Caki2 (cell line): ENCODE measurements around the gene RALGDS. TPM values are rescaled to one million over a fixed set of nuclear protein-coding genes. Genes with fewer than 3 reads are reported as not detected.
"Not testable (repeated sequence)": the region's sequence is repeated elsewhere in the genome, so short reads cannot be mapped to it uniquely, and the experiment has no call there.

ENCODE experiments used
- DNase-seq: peaks from one replicate; pipeline ENCODE4 v3.0.0-alpha.2; 2015; ENCODE audit warnings: low read depth
- in situ Hi-C: cut with HindIII; loops from 2 replicates; pipeline ENCODE4 v1.10.0; 2016; ENCODE audit warnings: low sequenced_read_pairs, low pct_unique_long_range_greater_than_20kb, mixed read lengths
- total RNA-seq: library from RNA; depleted of rRNA; stranded (reverse); fragments of >200 nt; shearing (Covaris generic); gene quantifications from 2 replicates; pipeline ENCODE4 v1.2.3, GENCODE V29; 2014; ENCODE audit warnings: low replicate concordance

Gene RALGDS
- total RNA-seq, 1 experiment from 2014 or later = 18.6 TPM

DNA sequence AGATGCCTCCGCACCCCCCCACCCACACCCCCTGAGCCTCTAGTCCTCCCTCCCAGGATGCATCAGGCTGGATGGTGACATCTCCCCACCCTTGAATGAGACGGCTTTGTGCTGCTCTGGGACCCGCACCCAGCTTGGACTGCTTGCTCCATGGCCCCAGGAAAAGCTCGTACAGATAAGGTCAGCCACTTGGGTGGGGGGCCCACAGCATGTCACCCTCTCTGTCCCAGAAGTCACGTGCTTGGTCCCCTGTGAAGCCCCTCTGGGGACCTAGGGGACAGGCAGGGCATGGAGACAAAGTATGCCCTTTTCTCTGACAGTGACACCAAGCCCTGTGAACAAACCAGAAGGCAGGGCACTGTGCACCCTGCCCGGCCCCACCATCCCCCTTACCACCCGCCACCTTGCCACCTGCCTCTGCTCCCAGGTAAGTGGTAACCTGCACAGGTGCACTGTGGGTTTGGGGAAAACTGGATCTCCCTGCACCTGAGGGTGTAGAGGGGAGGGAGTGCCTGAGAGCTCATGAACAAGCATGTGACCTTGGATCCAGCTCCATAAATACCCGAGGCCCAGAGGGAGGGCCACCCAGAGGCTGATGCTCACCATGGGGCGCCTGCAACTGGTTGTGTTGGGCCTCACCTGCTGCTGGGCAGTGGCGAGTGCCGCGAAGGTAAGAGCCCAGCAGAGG is 38.9 kb downstream of the RALGDS start:
- DNase-seq, in situ Hi-C loops: not testable (repeated sequence)

DNA sequence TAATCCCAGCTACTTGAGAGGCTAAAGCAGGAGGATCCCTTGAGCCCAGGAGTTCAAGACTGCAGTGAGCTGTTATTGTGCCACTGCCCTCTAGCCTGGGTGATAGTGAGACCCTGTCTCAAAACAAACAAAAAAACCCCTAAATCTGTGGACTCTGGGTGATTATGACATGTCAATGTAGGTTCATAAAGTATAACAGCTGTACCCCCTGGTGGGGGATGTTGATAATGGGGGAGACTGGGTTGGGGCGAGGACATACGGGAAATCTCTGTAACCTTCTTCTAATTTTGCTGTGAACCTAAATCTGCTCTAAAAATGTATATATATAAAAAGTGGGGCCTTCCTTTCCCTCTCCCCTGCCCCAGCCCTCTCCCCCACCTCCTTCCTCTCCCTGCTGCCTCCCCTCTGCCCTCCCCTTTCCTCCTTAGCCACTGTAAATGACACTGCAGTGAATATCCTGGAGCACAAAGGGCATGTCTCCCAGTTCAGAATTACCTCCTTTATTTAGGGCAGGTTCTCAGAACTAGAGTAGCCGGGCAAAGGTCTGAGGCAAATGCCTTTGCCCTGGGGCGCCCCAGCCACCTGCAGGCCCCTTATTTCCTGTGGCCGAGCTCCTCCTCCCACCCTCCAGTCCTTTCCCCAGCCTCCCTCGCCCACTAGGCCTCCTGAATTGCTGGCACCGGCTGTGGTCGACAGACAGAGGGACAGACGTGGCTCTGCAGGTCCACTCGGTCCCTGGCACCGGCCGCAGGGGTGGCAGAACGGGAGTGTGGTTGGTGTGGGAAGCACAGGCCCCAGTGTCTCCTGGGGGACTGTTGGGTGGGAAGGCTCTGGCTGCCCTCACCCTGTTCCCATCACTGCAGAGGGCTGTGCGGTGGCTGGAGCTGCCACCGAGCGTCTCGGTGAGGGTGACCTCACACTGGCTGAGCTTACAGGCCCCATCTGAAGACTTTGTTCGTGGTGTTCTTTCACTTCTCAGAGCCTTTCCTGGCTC is 40.0 kb downstream of the RALGDS start:
- in situ Hi-C loops, DNase-seq: not testable (repeated sequence)

DNA sequence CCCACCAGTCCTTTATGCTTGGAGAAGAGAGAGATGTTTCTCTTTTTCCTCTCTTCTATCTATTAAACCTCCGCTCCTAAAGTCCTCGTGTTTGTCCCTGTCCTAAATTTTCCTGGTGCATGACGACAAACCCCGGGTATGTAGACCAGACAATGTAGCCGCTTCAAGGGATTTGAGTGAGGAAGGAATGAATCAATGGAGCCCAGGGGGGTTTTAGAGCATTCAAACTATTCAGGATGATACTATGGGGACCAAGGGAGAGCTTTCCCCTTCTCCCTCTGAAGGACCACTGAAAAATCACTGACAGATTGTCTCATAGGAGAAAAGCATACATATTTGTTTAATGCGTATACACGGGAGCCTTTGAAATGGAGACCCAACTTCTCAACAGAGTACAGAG is 40.9 kb downstream of the RALGDS start:
- DNase-seq = no peak
- in situ Hi-C loops = no loop called here

DNA sequence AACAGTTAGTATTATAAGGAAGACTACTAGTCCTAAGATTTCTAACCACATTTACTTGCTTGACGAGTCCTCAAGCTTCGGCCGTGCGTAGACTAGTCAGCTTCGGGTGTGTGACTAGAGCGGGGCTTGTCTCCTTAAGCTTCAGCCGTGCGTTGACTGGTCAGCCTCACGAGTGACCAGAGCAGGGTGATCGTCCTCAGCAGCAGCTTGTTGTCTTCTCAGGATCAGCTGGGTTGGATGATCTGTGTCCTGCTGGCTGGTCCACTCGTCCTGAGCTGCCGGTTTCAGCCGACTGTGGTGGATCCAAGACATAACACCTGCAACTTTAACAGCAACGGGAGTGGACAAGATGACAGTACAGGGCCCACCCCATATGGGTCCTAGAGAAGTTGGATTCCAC is 42.6 kb downstream of the RALGDS start:
- DNase-seq = no peak
- in situ Hi-C loops = no loop called here

GRCh38 chr9:133076691-133077090 is 44.3 kb downstream of the RALGDS start:
- no peak for DNase-seq
- in situ Hi-C loops = no loop called here

GRCh38 chr9:133075925-133076630 is 45.0 kb downstream of the RALGDS start:
- in situ Hi-C loops = no loop called here
- DNase-seq = peak; percentile 25

DNA sequence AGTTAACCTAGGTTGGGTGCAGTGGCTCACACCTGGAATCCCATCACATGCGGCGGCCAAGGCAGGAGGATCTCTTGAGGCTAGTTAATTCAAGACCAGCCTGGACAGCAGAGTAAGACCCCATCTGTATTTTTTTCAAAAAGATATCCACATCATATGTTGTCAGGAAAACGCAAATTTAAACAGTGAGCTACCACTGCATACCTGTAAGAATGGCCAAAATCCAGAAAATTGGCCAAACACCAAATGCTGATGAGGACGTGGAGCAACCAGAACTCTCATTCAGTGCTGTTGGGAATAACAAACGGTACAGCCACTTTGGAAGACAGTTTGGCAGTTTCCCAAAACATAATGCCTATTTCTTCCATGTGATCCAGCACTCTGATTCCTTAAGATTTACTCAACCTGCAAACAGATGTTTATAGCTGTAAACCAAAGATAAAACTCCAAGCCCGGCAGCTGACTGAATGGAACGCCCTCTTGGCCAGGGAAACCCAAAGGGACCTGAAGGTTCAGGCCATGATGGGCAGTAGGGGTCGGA is 46.9 kb downstream of the RALGDS start:
- no peak for DNase-seq
- in situ Hi-C loops = no loop called here

- no peak for DNase-seq
- in situ Hi-C loops = no loop called here
These were observed 47.7 kb downstream of the RALGDS start for GRCh38 chr9:133073086-133074014.

GRCh38 chr9:133072210-133072609 is 48.8 kb downstream of the RALGDS start:
- in situ Hi-C loops, DNase-seq: not testable (repeated sequence)

DNA sequence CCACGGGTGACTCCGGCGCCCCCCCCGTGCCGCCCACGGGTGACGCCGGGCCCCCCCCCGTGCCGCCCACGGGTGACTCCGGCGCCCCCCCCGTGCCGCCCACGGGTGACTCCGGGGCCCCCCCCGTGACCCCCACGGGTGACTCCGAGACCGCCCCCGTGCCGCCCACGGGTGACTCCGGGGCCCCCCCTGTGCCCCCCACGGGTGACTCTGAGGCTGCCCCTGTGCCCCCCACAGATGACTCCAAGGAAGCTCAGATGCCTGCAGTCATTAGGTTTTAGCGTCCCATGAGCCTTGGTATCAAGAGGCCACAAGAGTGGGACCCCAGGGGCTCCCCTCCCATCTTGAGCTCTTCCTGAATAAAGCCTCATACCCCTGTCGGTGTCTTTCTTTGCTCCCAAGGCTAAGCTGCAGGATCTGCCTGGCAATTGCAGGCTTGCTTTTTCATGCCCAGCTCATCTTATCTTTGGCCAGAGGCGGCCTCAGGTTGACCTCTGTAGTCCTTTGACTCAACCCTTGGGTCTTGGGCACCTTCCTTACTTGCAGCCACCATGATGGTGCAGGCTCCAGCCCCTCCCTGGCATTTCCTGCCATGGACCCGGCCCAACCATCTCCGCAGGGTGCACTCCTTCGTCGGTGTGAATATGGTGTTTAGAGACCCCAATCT is 49.4 kb downstream of the RALGDS start:
- in situ Hi-C loops = no loop called here
- no peak for DNase-seq

GRCh38 chr9:133070985-133071384 is 50.1 kb downstream of the RALGDS start:
- in situ Hi-C loops, DNase-seq: not testable (repeated sequence)

GRCh38 chr9:133070500-133070961 is 50.5 kb downstream of the RALGDS start:
- DNase-seq, in situ Hi-C loops: not testable (repeated sequence)

DNA sequence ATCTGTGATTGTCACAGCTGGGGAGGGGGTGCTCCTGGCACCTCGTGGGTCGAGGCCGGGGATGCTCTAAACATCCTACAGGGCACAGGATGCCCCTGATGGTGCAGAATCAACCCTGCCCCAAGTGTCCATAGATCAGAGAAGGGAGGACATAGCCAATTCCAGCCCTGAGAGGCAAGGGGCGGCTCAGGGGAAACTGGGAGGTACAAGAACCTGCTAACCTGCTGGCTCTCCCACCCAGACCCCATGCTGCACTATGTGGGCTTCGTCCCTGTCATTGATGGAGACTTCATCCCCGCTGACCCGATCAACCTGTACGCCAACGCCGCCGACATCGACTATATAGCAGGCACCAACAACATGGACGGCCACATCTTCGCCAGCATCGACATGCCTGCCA is 52.6 kb downstream of the RALGDS start:
- DNase-seq, in situ Hi-C loops: not testable (repeated sequence)

GRCh38 chr9:133067813-133068212 is 53.2 kb downstream of the RALGDS start:
- no peak for DNase-seq
- in situ Hi-C loops = no loop called here

DNA sequence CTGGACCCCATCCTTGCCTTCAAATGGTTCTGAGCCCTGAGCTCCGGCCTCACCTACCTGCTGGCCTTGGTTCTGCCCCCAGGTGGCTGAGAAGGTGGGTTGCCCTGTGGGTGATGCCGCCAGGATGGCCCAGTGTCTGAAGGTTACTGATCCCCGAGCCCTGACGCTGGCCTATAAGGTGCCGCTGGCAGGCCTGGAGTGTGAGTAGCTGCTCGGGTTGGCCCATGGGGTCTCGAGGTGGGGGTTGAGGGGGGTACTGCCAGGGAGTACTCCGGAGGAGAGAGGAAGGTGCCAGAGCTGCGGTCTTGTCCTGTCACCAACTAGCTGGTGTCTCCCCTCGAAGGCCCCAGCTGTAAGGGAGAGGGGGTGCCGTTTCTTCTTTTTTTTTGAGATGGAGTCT is 54.0 kb downstream of the RALGDS start:
- no peak for DNase-seq
- in situ Hi-C loops = no loop called here

DNA sequence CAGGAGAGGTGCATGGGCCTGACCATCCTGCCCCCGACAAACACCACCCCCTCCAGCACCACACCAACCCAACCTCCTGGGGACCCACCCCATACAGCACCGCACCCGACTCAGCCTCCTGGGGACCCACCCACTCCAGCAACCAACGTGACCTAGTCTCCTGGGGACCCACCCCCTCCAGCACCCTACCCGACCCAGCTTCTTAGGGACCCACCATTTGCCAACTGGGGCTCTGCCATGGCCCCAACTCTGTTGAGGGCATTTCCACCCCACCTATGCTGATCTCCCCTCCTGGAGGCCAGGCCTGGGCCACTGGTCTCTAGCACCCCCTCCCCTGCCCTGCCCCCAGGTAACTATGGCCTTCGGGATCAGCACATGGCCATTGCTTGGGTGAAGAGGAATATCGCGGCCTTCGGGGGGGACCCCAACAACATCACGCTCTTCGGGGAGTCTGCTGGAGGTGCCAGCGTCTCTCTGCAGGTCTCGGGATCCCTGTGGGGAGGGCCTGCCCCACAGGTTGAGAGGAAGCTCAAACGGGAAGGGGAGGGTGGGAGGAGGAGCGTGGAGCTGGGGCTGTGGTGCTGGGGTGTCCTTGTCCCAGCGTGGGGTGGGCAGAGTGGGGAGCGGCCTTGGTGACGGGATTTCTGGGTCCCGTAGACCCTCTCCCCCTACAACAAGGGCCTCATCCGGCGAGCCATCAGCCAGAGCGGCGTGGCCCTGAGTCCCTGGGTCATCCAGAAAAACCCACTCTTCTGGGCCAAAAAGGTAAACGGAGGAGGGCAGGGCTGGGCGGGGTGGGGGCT is 54.7 kb downstream of the RALGDS start:
- DNase-seq = no peak
- in situ Hi-C loops = no loop called here
